ENCODE results near the gene NIPAL1. TPM values are rescaled to one million over a fixed set of nuclear protein-coding genes. Genes with fewer than 3 reads are reported as not detected.

NIPAL1 gene
- total RNA-seq, 2 donors from 2014 or later: 3.4 to 8.4 TPM

GRCh38 chr4:48038666-48039065 lies 22.1 kb downstream of the NIPAL1 start:
- no peaks in the 10 kb centered on the region for H3K9me3 ChIP-seq (ENCODE audit: control insufficient read depth, low read length)
- WGBS, 2 experiments (ENCODE audit: insufficient coverage in 1 of 2, insufficient read length in 1 of 2): 46 to 50% methylated on average over 2 of the region's 2 CpGs
- peaks cover 6% of the 10 kb centered on the region for H3K36me3 Mint-ChIP-seq (ENCODE audit: low read depth)
- peaks cover 21% of the 10 kb centered on the region for H3K27me3 Mint-ChIP-seq (ENCODE audit: insufficient read depth)
- H3K4me3 ChIP-seq (ENCODE audit: low read length): no peak overlapping the region
- no peaks in the 10 kb centered on the region for H3K9me3 Mint-ChIP-seq
- no peak for DNase-seq
- H3K9ac ChIP-seq (ENCODE audit: extremely low read depth, low read length, poor library complexity, severe bottlenecking): no peak overlapping the region
- no peak overlapping the region for H3K27ac Mint-ChIP-seq
- H3K27me3 ChIP-seq (ENCODE audit: control insufficient read depth, insufficient read depth, low read length, poor library complexity, severe bottlenecking): peaks cover 30% of the 10 kb centered on the region
- TF ChIP-seq CTCF (conservative IDR thresholded peaks at IDR 0.05): no peak
- peaks cover 8% of the 10 kb centered on the region for H3K4me1 Mint-ChIP-seq
- H3K4me3 Mint-ChIP-seq: no peak overlapping the region
- H3K4me1 ChIP-seq (ENCODE audit: control insufficient read depth, insufficient read depth, low read length): peaks cover 3% of the 10 kb centered on the region
- H3K27ac ChIP-seq (ENCODE audit: low read depth, low read length): no peak overlapping the region
- H3K36me3 ChIP-seq (ENCODE audit: control insufficient read depth, insufficient read depth, low read length): no peaks in the 10 kb centered on the region

- Histone ChIP-seq H3K9ac (ENCODE audit: extremely low read depth, low read length, poor library complexity, severe bottlenecking) (no peak overlapping the region), H3K36me3 (ENCODE audit: control insufficient read depth, insufficient read depth, low read length) (no peaks in the 10 kb centered on the region), H3K27ac (ENCODE audit: low read depth, low read length) (no peak overlapping the region), H3K9me3 (ENCODE audit: control insufficient read depth, low read length) (no peaks in the 10 kb centered on the region), H3K4me3 (ENCODE audit: low read length) (no peak overlapping the region), H3K4me1 (ENCODE audit: control insufficient read depth, insufficient read depth, low read length) (peaks cover 3% of the 10 kb centered on the region), H3K27me3 (ENCODE audit: control insufficient read depth, insufficient read depth, low read length, poor library complexity, severe bottlenecking) (peaks cover 32% of the 10 kb centered on the region)
- no peak for TF ChIP-seq CTCF (conservative IDR thresholded peaks at IDR 0.05)
- no peak overlapping the region for H3K27ac Mint-ChIP-seq
- no peak for DNase-seq
- no peak overlapping the region for H3K4me3 Mint-ChIP-seq
- H3K27me3 Mint-ChIP-seq (ENCODE audit: insufficient read depth): peaks cover 23% of the 10 kb centered on the region
- peaks cover 8% of the 10 kb centered on the region for H3K4me1 Mint-ChIP-seq
- peaks cover 6% of the 10 kb centered on the region for H3K36me3 Mint-ChIP-seq (ENCODE audit: low read depth)
- no peaks in the 10 kb centered on the region for H3K9me3 Mint-ChIP-seq
These were observed 23.0 kb downstream of the NIPAL1 start for GRCh38 chr4:48039561-48039960.

- H3K9ac ChIP-seq (ENCODE audit: extremely low read depth, low read length, poor library complexity, severe bottlenecking): no peak overlapping the region
- Mint-ChIP-seq H3K9me3 (no peaks in the 10 kb centered on the region), H3K4me1 (peaks cover 8% of the 10 kb centered on the region), H3K27ac (no peak overlapping the region), H3K4me3 (no peak overlapping the region), H3K36me3 (ENCODE audit: low read depth) (no peaks in the 10 kb centered on the region), H3K27me3 (ENCODE audit: insufficient read depth) (peaks cover 26% of the 10 kb centered on the region)
- 73 to 75% methylated on average over 4 of the region's 4 CpGs for WGBS, 2 experiments (ENCODE audit: insufficient coverage in 1 of 2, insufficient read length in 1 of 2)
- H3K9me3 ChIP-seq (ENCODE audit: control insufficient read depth, low read length): no peaks in the 10 kb centered on the region
- H3K4me3 ChIP-seq (ENCODE audit: low read length): no peak overlapping the region
- peaks cover 45% of the 10 kb centered on the region for H3K27me3 ChIP-seq (ENCODE audit: control insufficient read depth, insufficient read depth, low read length, poor library complexity, severe bottlenecking)
- no peaks in the 10 kb centered on the region for H3K36me3 ChIP-seq (ENCODE audit: control insufficient read depth, insufficient read depth, low read length)
- peaks cover 3% of the 10 kb centered on the region for H3K4me1 ChIP-seq (ENCODE audit: control insufficient read depth, insufficient read depth, low read length)
- TF ChIP-seq CTCF (conservative IDR thresholded peaks at IDR 0.05): no peak
- DNase-seq: no peak
- no peak overlapping the region for H3K27ac ChIP-seq (ENCODE audit: low read depth, low read length)
These were observed 25.1 kb downstream of the NIPAL1 start for GRCh38 chr4:48041535-48042137.
